Loucy (cell line): ENCODE measurements around the gene NCOA6.

Source experiments
- CTCF ChIP-seq: fragments of 200-600 bp; sonication (generic); conservative IDR thresholded peaks from 2 replicates; pipeline ENCODE4 v1.5.1; 2014; ENCODE audit warnings: mild to moderate bottlenecking, antibody characterized with exemption, low read length
- EZH2phosphoT487 ChIP-seq: fragments of 200-600 bp; IDR thresholded peaks from 2 replicates; pipeline ENCODE4 v1.6.1; 2018; ENCODE audit warnings: antibody characterized with exemption, mild to moderate bottlenecking, moderate library complexity, borderline replicate concordance

GRCh38 chr20:34834459-34834893 is 9.0 kb upstream of the NCOA6 start:
- TF ChIP-seq CTCF = peak; percentile 60
- TF ChIP-seq EZH2phosphoT487 = no peak
